ENCODE measurements around the gene VSTM2L.

DNA sequence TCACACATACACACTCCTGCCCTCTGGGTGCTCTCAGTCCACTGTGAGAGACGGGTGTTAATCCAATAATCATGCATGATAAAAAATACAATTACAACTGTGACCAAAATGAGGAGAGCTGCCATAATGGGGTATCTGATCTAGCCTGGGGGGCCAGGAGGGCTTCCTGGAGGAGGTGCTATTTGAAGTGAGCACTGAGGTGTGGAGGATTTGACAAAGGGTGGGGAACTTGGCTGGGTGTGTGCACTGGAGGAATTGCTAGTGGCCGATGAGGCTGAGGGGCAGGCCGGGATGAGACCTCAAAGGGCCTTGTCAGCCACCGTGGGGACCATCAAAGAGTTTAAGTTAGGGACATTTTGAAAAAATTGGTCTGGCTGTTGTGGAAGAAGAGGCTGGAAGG lies 34.8 kb downstream of the VSTM2L start:
- TF ChIP-seq, protein P1, sequence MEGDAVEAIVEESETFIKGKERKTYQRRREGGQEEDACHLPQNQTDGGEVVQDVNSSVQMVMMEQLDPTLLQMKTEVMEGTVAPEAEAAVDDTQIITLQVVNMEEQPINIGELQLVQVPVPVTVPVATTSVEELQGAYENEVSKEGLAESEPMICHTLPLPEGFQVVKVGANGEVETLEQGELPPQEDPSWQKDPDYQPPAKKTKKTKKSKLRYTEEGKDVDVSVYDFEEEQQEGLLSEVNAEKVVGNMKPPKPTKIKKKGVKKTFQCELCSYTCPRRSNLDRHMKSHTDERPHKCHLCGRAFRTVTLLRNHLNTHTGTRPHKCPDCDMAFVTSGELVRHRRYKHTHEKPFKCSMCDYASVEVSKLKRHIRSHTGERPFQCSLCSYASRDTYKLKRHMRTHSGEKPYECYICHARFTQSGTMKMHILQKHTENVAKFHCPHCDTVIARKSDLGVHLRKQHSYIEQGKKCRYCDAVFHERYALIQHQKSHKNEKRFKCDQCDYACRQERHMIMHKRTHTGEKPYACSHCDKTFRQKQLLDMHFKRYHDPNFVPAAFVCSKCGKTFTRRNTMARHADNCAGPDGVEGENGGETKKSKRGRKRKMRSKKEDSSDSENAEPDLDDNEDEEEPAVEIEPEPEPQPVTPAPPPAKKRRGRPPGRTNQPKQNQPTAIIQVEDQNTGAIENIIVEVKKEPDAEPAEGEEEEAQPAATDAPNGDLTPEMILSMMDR (conservative IDR thresholded peaks at IDR 0.05; ENCODE audit: low read depth, low read length), result no peak
- TF ChIP-seq, protein P2, sequence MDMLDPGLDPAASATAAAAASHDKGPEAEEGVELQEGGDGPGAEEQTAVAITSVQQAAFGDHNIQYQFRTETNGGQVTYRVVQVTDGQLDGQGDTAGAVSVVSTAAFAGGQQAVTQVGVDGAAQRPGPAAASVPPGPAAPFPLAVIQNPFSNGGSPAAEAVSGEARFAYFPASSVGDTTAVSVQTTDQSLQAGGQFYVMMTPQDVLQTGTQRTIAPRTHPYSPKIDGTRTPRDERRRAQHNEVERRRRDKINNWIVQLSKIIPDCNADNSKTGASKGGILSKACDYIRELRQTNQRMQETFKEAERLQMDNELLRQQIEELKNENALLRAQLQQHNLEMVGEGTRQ (IDR thresholded peaks at IDR 0.05; ENCODE audit: low read depth, low read length), result no peak
